WTC11 (cell line): ENCODE measurements around the gene INPP5A. TPM values are rescaled to one million over a fixed set of nuclear protein-coding genes. Genes with fewer than 3 reads are reported as not detected.

Experiments
- ATAC-seq: fragments of 200-7000 bp; cut with Tn5 transposase; 2 replicates; pipeline ENCODE4 v1.10.0; 2021; ENCODE audit warnings: mild to moderate bottlenecking, moderate library complexity
- CTCF ChIA-PET: fragments of 300-600 bp; sonication (Branson Sonifier 250); formaldehyde crosslinking; loops from one replicate; lab custom pipeline; 2021; ENCODE audit warnings: antibody characterized with exemption; lab: Charles Lee
- POLR2A ChIA-PET: fragments of 350-600 bp; sonication (Branson Sonifier 250); formaldehyde crosslinking; loops from one replicate; lab custom pipeline; 2021; ENCODE audit warnings: antibody characterized with exemption; lab: Charles Lee
- DNase-seq: peaks from one replicate; pipeline ENCODE4 v3.0.0; 2021; ENCODE audit warnings: low spot score
- H3K27ac Mint-ChIP-seq: 2 replicates; pipeline ENCODE4 v1.8.0; 2021; ENCODE audit warnings: mixed read lengths
- H3K27me3 Mint-ChIP-seq: 2 replicates; pipeline ENCODE4 v1.8.0; 2021; ENCODE audit warnings: low read depth, mild to moderate bottlenecking, moderate library complexity, mixed read lengths
- H3K36me3 Mint-ChIP-seq: 2 replicates; pipeline ENCODE4 v1.8.0; 2021; ENCODE audit warnings: mixed read lengths
- H3K4me1 Mint-ChIP-seq: 2 replicates; pipeline ENCODE4 v1.8.0; 2022; ENCODE audit warnings: mixed read lengths
- H3K4me3 Mint-ChIP-seq: 2 replicates; pipeline ENCODE4 v1.8.0; 2021; ENCODE audit warnings: mild to moderate bottlenecking, moderate library complexity, mixed read lengths
- H3K9me3 Mint-ChIP-seq: 2 replicates; pipeline ENCODE4 v1.8.0; 2021; ENCODE audit warnings: mixed read lengths
- CBFB ChIP-seq: sonication (generic); formaldehyde crosslinking; IDR thresholded peaks from 2 replicates; pipeline ENCODE4 v1.8.1; 2022; ENCODE audit warnings: mild to moderate bottlenecking, low read depth, missing genetic modification reagents
- CREB1 ChIP-seq: sonication (generic); formaldehyde crosslinking; IDR thresholded peaks from 2 replicates; pipeline ENCODE4 v1.8.0; 2023; ENCODE audit warnings: mild to moderate bottlenecking, missing genetic modification reagents
- E2F1 ChIP-seq: sonication (generic); formaldehyde crosslinking; IDR thresholded peaks from 2 replicates; pipeline ENCODE4 v1.8.0; 2022; ENCODE audit warnings: mild to moderate bottlenecking, missing genetic modification reagents
- ESRRA ChIP-seq: sonication (generic); formaldehyde crosslinking; IDR thresholded peaks from 2 replicates; pipeline ENCODE4 v1.8.1; 2022; ENCODE audit warnings: mild to moderate bottlenecking, missing genetic modification reagents, borderline replicate concordance
- HMGA2 ChIP-seq: fragments of 250-450 bp; sonication (Bioruptor Pico); IDR thresholded peaks from 2 replicates; pipeline ENCODE4 v1.4.0; 2021; ENCODE audit warnings: mild to moderate bottlenecking, moderate library complexity
- HMGXB4 ChIP-seq: sonication (generic); formaldehyde crosslinking; IDR thresholded peaks from 2 replicates; pipeline ENCODE4 v1.8.1; 2023; ENCODE audit warnings: mild to moderate bottlenecking, moderate library complexity, missing genetic modification reagents
- JAZF1 ChIP-seq: fragments of 250-450 bp; sonication (Bioruptor Pico); IDR thresholded peaks from 2 replicates; pipeline ENCODE4 v1.9.0; 2021; ENCODE audit warnings: moderate library complexity, mild to moderate bottlenecking, inconsistent platforms
- MYBL2 ChIP-seq: sonication (generic); formaldehyde crosslinking; IDR thresholded peaks from 2 replicates; pipeline ENCODE4 v1.8.1; 2023; ENCODE audit warnings: mild to moderate bottlenecking, moderate library complexity, missing genetic modification reagents
- NFE2L1 ChIP-seq: sonication (generic); formaldehyde crosslinking; IDR thresholded peaks from 2 replicates; pipeline ENCODE4 v1.8.1; 2023; ENCODE audit warnings: missing genetic modification reagents
- NR1H2 ChIP-seq: sonication (generic); formaldehyde crosslinking; IDR thresholded peaks from 2 replicates; pipeline ENCODE4 v1.9.0; 2021; ENCODE audit warnings: mild to moderate bottlenecking, moderate library complexity, missing genetic modification reagents
- NR2C2 ChIP-seq: sonication (generic); formaldehyde crosslinking; IDR thresholded peaks from 2 replicates; pipeline ENCODE4 v1.8.0; 2022; ENCODE audit warnings: mild to moderate bottlenecking, missing genetic modification reagents
- TEAD1 ChIP-seq: sonication (generic); formaldehyde crosslinking; IDR thresholded peaks from 2 replicates; pipeline ENCODE4 v1.8.0; 2022; ENCODE audit warnings: mild to moderate bottlenecking, missing genetic modification reagents
- ZBTB21 ChIP-seq: sonication (generic); formaldehyde crosslinking; IDR thresholded peaks from 2 replicates; pipeline ENCODE4 v1.8.1; 2023; ENCODE audit warnings: mild to moderate bottlenecking, missing genetic modification reagents, borderline replicate concordance
- ZBTB43 ChIP-seq: sonication (generic); formaldehyde crosslinking; IDR thresholded peaks from 2 replicates; pipeline ENCODE4 v1.8.1; 2023; ENCODE audit warnings: mild to moderate bottlenecking, missing genetic modification reagents
- ZNF121 ChIP-seq: sonication (generic); formaldehyde crosslinking; IDR thresholded peaks from 2 replicates; pipeline ENCODE4 v1.8.0; 2023; ENCODE audit warnings: missing genetic modification reagents
- ZNF138 ChIP-seq: sonication (generic); formaldehyde crosslinking; conservative IDR thresholded peaks from 2 replicates; pipeline ENCODE4 v1.8.1; 2022; ENCODE audit warnings: mild to moderate bottlenecking, moderate library complexity, missing genetic modification reagents
- ZNF263 ChIP-seq: sonication (generic); formaldehyde crosslinking; IDR thresholded peaks from 2 replicates; pipeline ENCODE4 v1.8.1; 2022; ENCODE audit warnings: low read depth, mild to moderate bottlenecking, moderate library complexity, missing genetic modification reagents
- ZNF396 ChIP-seq: fragments of 250-450 bp; sonication (Bioruptor Pico); IDR thresholded peaks from 2 replicates; pipeline ENCODE4 v1.8.0; 2021; ENCODE audit warnings: mild to moderate bottlenecking, moderate library complexity, borderline replicate concordance
- ZNF423 ChIP-seq: fragments of 250-450 bp; sonication (Bioruptor Pico); IDR thresholded peaks from 2 replicates; pipeline ENCODE4 v2.1.2; 2022; ENCODE audit warnings: mild to moderate bottlenecking, moderate library complexity
- total RNA-seq: library from RNA; stranded (reverse); gene quantifications from 3 replicates; pipeline ENCODE4 v1.2.3, GENCODE V29; 2021
- TF ChIP-seq, protein P1 (sequence below): sonication (generic); formaldehyde crosslinking; IDR thresholded peaks from 2 replicates; pipeline ENCODE4 v1.8.1; 2022; ENCODE audit warnings: low read depth, missing genetic modification reagents, borderline replicate concordance
- TF ChIP-seq, protein P2 (sequence below): sonication (generic); formaldehyde crosslinking; IDR thresholded peaks from 2 replicates; pipeline ENCODE4 v1.8.0; 2023; ENCODE audit warnings: missing genetic modification reagents, mild to moderate bottlenecking, borderline replicate concordance

The INPP5A gene
- total RNA-seq, 1 experiment from 2014 or later, result 22.1 TPM

GRCh38 chr10:132803416-132804210 lies 266.0 kb downstream of the INPP5A start:
- H3K4me1 Mint-ChIP-seq, result no peaks in the 10 kb centered on the region
- H3K36me3 Mint-ChIP-seq, result 0 out of 2 replicates have a peak, but pooled peaks cover 4% of the 10 kb centered on the region
- POLR2A ChIA-PET, result no interaction called here
- H3K9me3 Mint-ChIP-seq, result 0 out of 2 replicates have a peak, but pooled peaks cover 4% of the 10 kb centered on the region
- H3K27me3 Mint-ChIP-seq, result no peaks in the 10 kb centered on the region
- ATAC-seq (no peak), DNase-seq (no peak)
- no peak overlapping the region for H3K4me3 Mint-ChIP-seq
- TF ChIP-seq NR1H2, result no peak
- CTCF ChIA-PET, result interaction anchor here (0.7 to 2.0 kb wide), 4 partner anchors 10 to 149 kb away, joined by 3 to 16 read pairs (median 8); no protein-coding TSS in a partner anchor
- peak overlapping the region; percentile 74; the same call in 1 of the 2 replicates for H3K27ac Mint-ChIP-seq

DNA sequence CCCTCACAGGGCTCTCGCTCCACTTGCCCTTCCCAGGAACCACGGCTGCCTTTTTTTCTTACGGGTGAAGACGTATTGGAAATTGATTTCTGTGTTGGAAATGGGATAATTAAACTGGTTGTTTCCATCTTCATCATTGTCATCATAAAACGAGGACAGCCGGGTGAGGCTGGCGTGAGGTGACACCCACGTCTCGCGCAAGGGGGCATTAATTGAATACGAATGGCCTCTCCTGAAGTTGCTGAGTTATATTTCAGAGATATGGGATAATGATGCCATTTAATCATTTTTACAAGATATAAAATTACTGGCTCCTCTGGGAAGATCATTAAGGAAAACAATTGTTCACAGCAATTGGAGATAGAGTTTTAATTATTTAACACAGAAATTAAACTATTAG lies 266.7 kb downstream of the INPP5A start:
- Mint-ChIP-seq H3K27me3 (no peaks in the 10 kb centered on the region), H3K27ac (no peak overlapping the region), H3K36me3 (0 out of 2 replicates have a peak, but pooled peaks cover 4% of the 10 kb centered on the region), H3K4me3 (no peak overlapping the region), H3K9me3 (0 out of 2 replicates have a peak, but pooled peaks cover 4% of the 10 kb centered on the region)
- ChIA-PET CTCF (interaction anchor here (2.0 kb wide), 1 partner anchor 150 kb away, joined by 16 read pairs; no protein-coding TSS in a partner anchor), POLR2A (no interaction called here)
- no peak for DNase-seq
- no peak for ATAC-seq
- TF ChIP-seq CREB1 (CRISPR knock-in tag), result no peak
- TF ChIP-seq TEAD1, result no peak
- TF ChIP-seq NR2C2 (CRISPR knock-in tag), result no peak
- no peak for TF ChIP-seq HMGA2
- TF ChIP-seq ZNF263 (CRISPR knock-in tag), result no peak
- TF ChIP-seq, protein P1, sequence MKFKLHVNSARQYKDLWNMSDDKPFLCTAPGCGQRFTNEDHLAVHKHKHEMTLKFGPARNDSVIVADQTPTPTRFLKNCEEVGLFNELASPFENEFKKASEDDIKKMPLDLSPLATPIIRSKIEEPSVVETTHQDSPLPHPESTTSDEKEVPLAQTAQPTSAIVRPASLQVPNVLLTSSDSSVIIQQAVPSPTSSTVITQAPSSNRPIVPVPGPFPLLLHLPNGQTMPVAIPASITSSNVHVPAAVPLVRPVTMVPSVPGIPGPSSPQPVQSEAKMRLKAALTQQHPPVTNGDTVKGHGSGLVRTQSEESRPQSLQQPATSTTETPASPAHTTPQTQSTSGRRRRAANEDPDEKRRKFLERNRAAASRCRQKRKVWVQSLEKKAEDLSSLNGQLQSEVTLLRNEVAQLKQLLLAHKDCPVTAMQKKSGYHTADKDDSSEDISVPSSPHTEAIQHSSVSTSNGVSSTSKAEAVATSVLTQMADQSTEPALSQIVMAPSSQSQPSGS (CRISPR knock-in tag), result no peak
- TF ChIP-seq NFE2L1 (CRISPR knock-in tag), result no peak
- TF ChIP-seq ZBTB43 (CRISPR knock-in tag), result no peak
- TF ChIP-seq ZBTB21 (CRISPR knock-in tag), result no peak
- TF ChIP-seq ZNF121, result no peak
- no peak for TF ChIP-seq E2F1 (CRISPR knock-in tag)
- TF ChIP-seq, all 79 proteins: peak for 0
- no peaks in the 10 kb centered on the region for H3K4me1 Mint-ChIP-seq

- no peak overlapping the region for H3K4me3 Mint-ChIP-seq
- ChIA-PET POLR2A (no interaction called here), CTCF (interaction anchor here (0.8 kb wide), 1 partner anchor 12 kb away, joined by 3 read pairs; no protein-coding TSS in a partner anchor)
- ATAC-seq (no peak), DNase-seq (no peak)
- H3K27me3 Mint-ChIP-seq, result no peaks in the 10 kb centered on the region
- no peak overlapping the region for H3K27ac Mint-ChIP-seq
- no peaks in the 10 kb centered on the region for H3K4me1 Mint-ChIP-seq
- H3K36me3 Mint-ChIP-seq, result 0 out of 2 replicates have a peak, but pooled peaks cover 4% of the 10 kb centered on the region
- H3K9me3 Mint-ChIP-seq, result 0 out of 2 replicates have a peak, but pooled peaks cover 4% of the 10 kb centered on the region
- TF ChIP-seq ZNF423 (CRISPR knock-in tag) (no peak), ZNF396 (no peak), JAZF1 (no peak), ESRRA (CRISPR knock-in tag) (no peak), HMGXB4 (CRISPR knock-in tag) (no peak), MYBL2 (CRISPR knock-in tag) (no peak), CBFB (CRISPR knock-in tag) (no peak), HMGA2 (no peak), ZNF138 (no peak)
- TF ChIP-seq, protein P2, sequence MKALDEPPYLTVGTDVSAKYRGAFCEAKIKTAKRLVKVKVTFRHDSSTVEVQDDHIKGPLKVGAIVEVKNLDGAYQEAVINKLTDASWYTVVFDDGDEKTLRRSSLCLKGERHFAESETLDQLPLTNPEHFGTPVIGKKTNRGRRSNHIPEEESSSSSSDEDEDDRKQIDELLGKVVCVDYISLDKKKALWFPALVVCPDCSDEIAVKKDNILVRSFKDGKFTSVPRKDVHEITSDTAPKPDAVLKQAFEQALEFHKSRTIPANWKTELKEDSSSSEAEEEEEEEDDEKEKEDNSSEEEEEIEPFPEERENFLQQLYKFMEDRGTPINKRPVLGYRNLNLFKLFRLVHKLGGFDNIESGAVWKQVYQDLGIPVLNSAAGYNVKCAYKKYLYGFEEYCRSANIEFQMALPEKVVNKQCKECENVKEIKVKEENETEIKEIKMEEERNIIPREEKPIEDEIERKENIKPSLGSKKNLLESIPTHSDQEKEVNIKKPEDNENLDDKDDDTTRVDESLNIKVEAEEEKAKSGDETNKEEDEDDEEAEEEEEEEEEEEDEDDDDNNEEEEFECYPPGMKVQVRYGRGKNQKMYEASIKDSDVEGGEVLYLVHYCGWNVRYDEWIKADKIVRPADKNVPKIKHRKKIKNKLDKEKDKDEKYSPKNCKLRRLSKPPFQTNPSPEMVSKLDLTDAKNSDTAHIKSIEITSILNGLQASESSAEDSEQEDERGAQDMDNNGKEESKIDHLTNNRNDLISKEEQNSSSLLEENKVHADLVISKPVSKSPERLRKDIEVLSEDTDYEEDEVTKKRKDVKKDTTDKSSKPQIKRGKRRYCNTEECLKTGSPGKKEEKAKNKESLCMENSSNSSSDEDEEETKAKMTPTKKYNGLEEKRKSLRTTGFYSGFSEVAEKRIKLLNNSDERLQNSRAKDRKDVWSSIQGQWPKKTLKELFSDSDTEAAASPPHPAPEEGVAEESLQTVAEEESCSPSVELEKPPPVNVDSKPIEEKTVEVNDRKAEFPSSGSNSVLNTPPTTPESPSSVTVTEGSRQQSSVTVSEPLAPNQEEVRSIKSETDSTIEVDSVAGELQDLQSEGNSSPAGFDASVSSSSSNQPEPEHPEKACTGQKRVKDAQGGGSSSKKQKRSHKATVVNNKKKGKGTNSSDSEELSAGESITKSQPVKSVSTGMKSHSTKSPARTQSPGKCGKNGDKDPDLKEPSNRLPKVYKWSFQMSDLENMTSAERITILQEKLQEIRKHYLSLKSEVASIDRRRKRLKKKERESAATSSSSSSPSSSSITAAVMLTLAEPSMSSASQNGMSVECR (CRISPR knock-in tag), result no peak
These were observed 267.3 kb downstream of the INPP5A start for GRCh38 chr10:132804785-132805426.
